ENCODE data around the gene RUNX2. TPM values are rescaled to one million over a fixed set of nuclear protein-coding genes. Genes with fewer than 3 reads are reported as not detected.

RUNX2 gene
- total and polyA plus RNA-seq, 4 donors = 0.83 to 2.8 (median 2.0) TPM

- DNase-seq (ENCODE audit: low read depth in 4 of 6, low spot score in 6 of 6) = peak in 1 of 6 donors; percentile 30
- no peak overlapping the region for H3K4me3 ChIP-seq (ENCODE audit: low read depth, low read length)
- no peaks in the 10 kb centered on the region for H3K36me3 ChIP-seq (ENCODE audit: control insufficient read depth, insufficient read depth, low read length)
- 57% methylated on average over 6 of the region's 9 CpGs for WGBS (ENCODE audit: insufficient coverage)
- no peaks in the 10 kb centered on the region for H3K9me3 ChIP-seq (ENCODE audit: control insufficient read depth, insufficient read depth, low read length)
- no peak overlapping the region for H3K27ac ChIP-seq (ENCODE audit: low read depth, low read length)
- H3K4me1 ChIP-seq (ENCODE audit: control insufficient read depth, insufficient read depth, low read length) = peaks cover 5% of the 10 kb centered on the region
- no peaks in the 10 kb centered on the region for H3K27me3 ChIP-seq (ENCODE audit: control insufficient read depth, insufficient read depth, low read length)
Measured at GRCh38 chr6:45577836-45578504, 249.8 kb downstream of the RUNX2 start.

GRCh38 chr6:45584127-45584526 is 256.0 kb downstream of the RUNX2 start:
- H3K36me3 ChIP-seq (ENCODE audit: control insufficient read depth, insufficient read depth, low read length) = no peaks in the 10 kb centered on the region
- DNase-seq (ENCODE audit: low read depth in 4 of 6, low spot score in 6 of 6) = no peak
- H3K4me3 ChIP-seq (ENCODE audit: low read depth, low read length) = no peak overlapping the region
- no peak overlapping the region for H3K27ac ChIP-seq (ENCODE audit: low read depth, low read length)
- 84% methylated on average over 2 of the region's 2 CpGs for WGBS (ENCODE audit: insufficient coverage)
- no peaks in the 10 kb centered on the region for H3K4me1 ChIP-seq (ENCODE audit: control insufficient read depth, insufficient read depth, low read length)
- H3K27me3 ChIP-seq (ENCODE audit: control insufficient read depth, insufficient read depth, low read length) = no peaks in the 10 kb centered on the region
- H3K9me3 ChIP-seq (ENCODE audit: control insufficient read depth, insufficient read depth, low read length) = no peaks in the 10 kb centered on the region

- Histone ChIP-seq H3K4me1 (ENCODE audit: control insufficient read depth, insufficient read depth, low read length) (peaks cover 2% of the 10 kb centered on the region), H3K27me3 (ENCODE audit: control insufficient read depth, insufficient read depth, low read length) (no peaks in the 10 kb centered on the region), H3K27ac (ENCODE audit: low read depth, low read length) (no peak overlapping the region), H3K36me3 (ENCODE audit: control insufficient read depth, insufficient read depth, low read length) (no peaks in the 10 kb centered on the region), H3K4me3 (ENCODE audit: low read depth, low read length) (no peak overlapping the region), H3K9me3 (ENCODE audit: control insufficient read depth, insufficient read depth, low read length) (no peaks in the 10 kb centered on the region)
- 72% methylated on average over 9 of the region's 13 CpGs for WGBS (ENCODE audit: insufficient coverage)
- DNase-seq (ENCODE audit: low read depth in 4 of 6, low spot score in 6 of 6) = no peak
Measured at GRCh38 chr6:45586216-45587171, 258.4 kb downstream of the RUNX2 start.

GRCh38 chr6:45587229-45588060 is 259.3 kb downstream of the RUNX2 start:
- H3K36me3 ChIP-seq (ENCODE audit: control insufficient read depth, insufficient read depth, low read length) = no peaks in the 10 kb centered on the region
- H3K4me1 ChIP-seq (ENCODE audit: control insufficient read depth, insufficient read depth, low read length) = peaks cover 2% of the 10 kb centered on the region
- no peaks in the 10 kb centered on the region for H3K27me3 ChIP-seq (ENCODE audit: control insufficient read depth, insufficient read depth, low read length)
- no peaks in the 10 kb centered on the region for H3K9me3 ChIP-seq (ENCODE audit: control insufficient read depth, insufficient read depth, low read length)
- DNase-seq (ENCODE audit: low read depth in 4 of 6, low spot score in 6 of 6) = no peak
- no peak overlapping the region for H3K27ac ChIP-seq (ENCODE audit: low read depth, low read length)
- no peak overlapping the region for H3K4me3 ChIP-seq (ENCODE audit: low read depth, low read length)
- 88% methylated on average over 2 of the region's 5 CpGs for whole genome bisulfite sequencing (ENCODE audit: insufficient coverage)

GRCh38 chr6:45589367-45589766 is 261.2 kb downstream of the RUNX2 start:
- WGBS (ENCODE audit: insufficient coverage) = no CpG with 5 or more reads among the region's 3 CpGs
- DNase-seq (ENCODE audit: low read depth in 4 of 6, low spot score in 6 of 6) = no peak

GRCh38 chr6:45590226-45590625 is 262.1 kb downstream of the RUNX2 start:
- H3K4me3 ChIP-seq (ENCODE audit: low read depth, low read length) = no peak overlapping the region
- peak overlapping the region; percentile 17 for H3K27ac ChIP-seq (ENCODE audit: low read depth, low read length)
- H3K36me3 ChIP-seq (ENCODE audit: control insufficient read depth, insufficient read depth, low read length) = no peaks in the 10 kb centered on the region
- peaks cover 5% of the 10 kb centered on the region for H3K27me3 ChIP-seq (ENCODE audit: control insufficient read depth, insufficient read depth, low read length)
- peaks cover 2% of the 10 kb centered on the region for H3K4me1 ChIP-seq (ENCODE audit: control insufficient read depth, insufficient read depth, low read length)
- H3K9me3 ChIP-seq (ENCODE audit: control insufficient read depth, insufficient read depth, low read length) = no peaks in the 10 kb centered on the region
- DNase-seq (ENCODE audit: low read depth in 4 of 6, low spot score in 6 of 6) = peak in 2 of 6 donors; percentile 7 to 52
- no CpG with 5 or more reads among the region's 4 CpGs for WGBS (ENCODE audit: insufficient coverage)

More at GRCh38 chr6:45589367-45589766, 261.2 kb downstream of the RUNX2 start:
- Histone ChIP-seq H3K9me3 (ENCODE audit: control insufficient read depth, insufficient read depth, low read length) (no peaks in the 10 kb centered on the region), H3K4me1 (ENCODE audit: control insufficient read depth, insufficient read depth, low read length) (peaks cover 2% of the 10 kb centered on the region), H3K27me3 (ENCODE audit: control insufficient read depth, insufficient read depth, low read length) (peaks cover 5% of the 10 kb centered on the region), H3K4me3 (ENCODE audit: low read depth, low read length) (no peak overlapping the region), H3K27ac (ENCODE audit: low read depth, low read length) (no peak overlapping the region), H3K36me3 (ENCODE audit: control insufficient read depth, insufficient read depth, low read length) (no peaks in the 10 kb centered on the region)

GRCh38 chr6:45590696-45591184 is 262.6 kb downstream of the RUNX2 start:
- WGBS (ENCODE audit: insufficient coverage) = 20% methylated on average over 2 of the region's 7 CpGs
- peak in 3 of 6 donors; percentile 26 to 73 (median 46) for DNase-seq (ENCODE audit: low read depth in 4 of 6, low spot score in 6 of 6)

GRCh38 chr6:45591306-45591705 is 263.2 kb downstream of the RUNX2 start:
- peaks cover 5% of the 10 kb centered on the region for H3K27me3 ChIP-seq (ENCODE audit: control insufficient read depth, insufficient read depth, low read length)
- no peak overlapping the region for H3K4me3 ChIP-seq (ENCODE audit: low read depth, low read length)
- no peaks in the 10 kb centered on the region for H3K9me3 ChIP-seq (ENCODE audit: control insufficient read depth, insufficient read depth, low read length)
- 67% methylated on average over 1 of the region's 1 CpG for WGBS (ENCODE audit: insufficient coverage)
- H3K36me3 ChIP-seq (ENCODE audit: control insufficient read depth, insufficient read depth, low read length) = no peaks in the 10 kb centered on the region
- no peak for DNase-seq (ENCODE audit: low read depth in 4 of 6, low spot score in 6 of 6)
- peaks cover 2% of the 10 kb centered on the region for H3K4me1 ChIP-seq (ENCODE audit: control insufficient read depth, insufficient read depth, low read length)
- peak overlapping the region; percentile 17 for H3K27ac ChIP-seq (ENCODE audit: low read depth, low read length)

More at GRCh38 chr6:45590696-45591184, 262.6 kb downstream of the RUNX2 start:
- Histone ChIP-seq H3K27ac (ENCODE audit: low read depth, low read length) (peak overlapping the region; percentile 17), H3K36me3 (ENCODE audit: control insufficient read depth, insufficient read depth, low read length) (no peaks in the 10 kb centered on the region), H3K27me3 (ENCODE audit: control insufficient read depth, insufficient read depth, low read length) (peaks cover 5% of the 10 kb centered on the region), H3K4me3 (ENCODE audit: low read depth, low read length) (no peak overlapping the region), H3K4me1 (ENCODE audit: control insufficient read depth, insufficient read depth, low read length) (peaks cover 2% of the 10 kb centered on the region), H3K9me3 (ENCODE audit: control insufficient read depth, insufficient read depth, low read length) (no peaks in the 10 kb centered on the region)

- H3K4me1 ChIP-seq (ENCODE audit: control insufficient read depth, insufficient read depth, low read length) = peaks cover 2% of the 10 kb centered on the region
- peaks cover 5% of the 10 kb centered on the region for H3K27me3 ChIP-seq (ENCODE audit: control insufficient read depth, insufficient read depth, low read length)
- H3K4me3 ChIP-seq (ENCODE audit: low read depth, low read length) = no peak overlapping the region
- H3K27ac ChIP-seq (ENCODE audit: low read depth, low read length) = no peak overlapping the region
- WGBS (ENCODE audit: insufficient coverage) = no CpG with 5 or more reads among the region's 5 CpGs
- no peak for DNase-seq (ENCODE audit: low read depth in 4 of 6, low spot score in 6 of 6)
- H3K9me3 ChIP-seq (ENCODE audit: control insufficient read depth, insufficient read depth, low read length) = no peaks in the 10 kb centered on the region
- no peaks in the 10 kb centered on the region for H3K36me3 ChIP-seq (ENCODE audit: control insufficient read depth, insufficient read depth, low read length)
Measured at GRCh38 chr6:45591890-45592289, 263.8 kb downstream of the RUNX2 start.
